ENCODE data around the gene TM9SF4.
A peak's percentile ranks its signal among the peaks of the same experiment; 100 is the strongest.
"Not testable (repeated sequence)": the region's sequence is repeated elsewhere in the genome, so short reads cannot be mapped to it uniquely, and the experiment has no call there.

TM9SF4 gene

DNA sequence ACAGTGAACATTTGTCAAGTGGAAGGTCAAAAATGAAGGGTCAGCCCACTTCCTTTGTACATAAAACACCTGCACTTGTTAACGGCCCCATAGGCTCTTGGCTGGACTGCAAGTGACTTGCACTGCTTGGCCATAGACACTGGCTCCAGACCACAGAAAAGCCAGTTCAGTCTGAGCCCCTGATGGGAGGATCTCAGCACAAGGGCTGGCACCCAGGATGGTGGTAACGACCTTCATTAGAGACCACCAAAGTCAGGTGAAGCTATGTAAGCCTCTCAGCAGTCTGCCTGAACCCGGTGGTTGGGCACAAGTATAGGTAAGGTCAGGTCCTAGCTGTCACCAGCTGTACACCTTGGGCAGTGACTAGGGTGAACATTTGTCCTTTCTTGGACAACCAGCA lies 81.9 kb downstream of the TM9SF4 start:
- DNase-seq (ENCODE audit: low spot score), result no peak

- no peak for DNase-seq (ENCODE audit: low spot score)
Observed at GRCh38 chr20:32191873-32192272, 82.4 kb downstream of the TM9SF4 start.

DNA sequence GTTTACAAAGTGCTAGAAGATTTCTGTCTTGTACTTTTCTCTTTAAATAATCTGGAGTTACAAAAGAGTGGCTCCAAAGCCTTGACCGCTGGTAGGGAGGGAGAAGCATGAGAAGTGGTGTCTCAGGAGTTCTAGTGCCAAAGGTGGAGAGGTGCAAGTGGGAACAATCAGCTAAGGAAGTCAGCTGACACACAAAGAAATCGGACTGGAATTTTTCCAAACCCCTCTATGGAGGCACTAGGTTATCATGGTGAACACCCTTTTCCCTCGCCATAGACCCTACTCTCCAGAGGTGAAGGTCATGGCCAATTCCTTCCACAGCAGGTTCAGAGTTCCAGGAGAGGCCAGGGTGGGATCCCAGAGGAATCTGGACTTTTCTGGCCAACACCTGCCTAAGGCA lies 83.2 kb downstream of the TM9SF4 start:
- DNase-seq (ENCODE audit: low spot score), result no peak

GRCh38 chr20:32193336-32193735 lies 83.8 kb downstream of the TM9SF4 start:
- DNase-seq (ENCODE audit: low spot score), result not testable (repeated sequence)

DNA sequence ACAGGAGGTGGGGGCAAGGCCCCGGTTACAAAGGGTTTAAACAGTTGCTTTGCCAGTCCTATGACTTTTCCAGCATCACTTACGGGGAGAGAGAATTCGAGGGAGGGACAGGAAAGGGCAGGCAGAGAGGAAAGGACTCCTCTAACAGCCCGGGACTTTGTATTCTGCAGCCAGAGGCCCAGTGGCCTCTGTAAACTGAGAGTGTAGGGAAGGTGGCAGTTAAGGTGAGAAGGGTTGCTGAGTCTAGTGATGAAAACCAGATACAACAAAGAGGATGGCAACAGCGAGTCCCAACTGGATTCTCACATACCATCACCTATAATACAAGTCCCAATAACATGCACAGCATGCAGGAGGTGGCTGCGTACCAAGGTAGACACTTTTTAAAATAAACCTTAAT lies 84.5 kb downstream of the TM9SF4 start:
- no peak for DNase-seq (ENCODE audit: low spot score)

GRCh38 chr20:32195581-32195980 lies 86.1 kb downstream of the TM9SF4 start:
- DNase-seq (ENCODE audit: low spot score), result no peak

GRCh38 chr20:32196613-32197012 lies 87.1 kb downstream of the TM9SF4 start:
- not testable (repeated sequence) for DNase-seq (ENCODE audit: low spot score)

- not testable (repeated sequence) for DNase-seq (ENCODE audit: low spot score)
Observed at GRCh38 chr20:32197136-32197535, 87.6 kb downstream of the TM9SF4 start.

- no peak for DNase-seq (ENCODE audit: low spot score)
Observed at GRCh38 chr20:32199006-32199405, 89.5 kb downstream of the TM9SF4 start.

GRCh38 chr20:32201296-32201976 lies 91.9 kb downstream of the TM9SF4 start:
- peak; percentile 58 for DNase-seq (ENCODE audit: low spot score)

GRCh38 chr20:32201977-32202363 lies 92.5 kb downstream of the TM9SF4 start:
- DNase-seq (ENCODE audit: low spot score), result no peak

GRCh38 chr20:32203356-32204204 lies 94.1 kb downstream of the TM9SF4 start:
- no peak for DNase-seq (ENCODE audit: low spot score)

GRCh38 chr20:32204205-32205109 lies 94.9 kb downstream of the TM9SF4 start:
- DNase-seq (ENCODE audit: low spot score), result no peak

DNA sequence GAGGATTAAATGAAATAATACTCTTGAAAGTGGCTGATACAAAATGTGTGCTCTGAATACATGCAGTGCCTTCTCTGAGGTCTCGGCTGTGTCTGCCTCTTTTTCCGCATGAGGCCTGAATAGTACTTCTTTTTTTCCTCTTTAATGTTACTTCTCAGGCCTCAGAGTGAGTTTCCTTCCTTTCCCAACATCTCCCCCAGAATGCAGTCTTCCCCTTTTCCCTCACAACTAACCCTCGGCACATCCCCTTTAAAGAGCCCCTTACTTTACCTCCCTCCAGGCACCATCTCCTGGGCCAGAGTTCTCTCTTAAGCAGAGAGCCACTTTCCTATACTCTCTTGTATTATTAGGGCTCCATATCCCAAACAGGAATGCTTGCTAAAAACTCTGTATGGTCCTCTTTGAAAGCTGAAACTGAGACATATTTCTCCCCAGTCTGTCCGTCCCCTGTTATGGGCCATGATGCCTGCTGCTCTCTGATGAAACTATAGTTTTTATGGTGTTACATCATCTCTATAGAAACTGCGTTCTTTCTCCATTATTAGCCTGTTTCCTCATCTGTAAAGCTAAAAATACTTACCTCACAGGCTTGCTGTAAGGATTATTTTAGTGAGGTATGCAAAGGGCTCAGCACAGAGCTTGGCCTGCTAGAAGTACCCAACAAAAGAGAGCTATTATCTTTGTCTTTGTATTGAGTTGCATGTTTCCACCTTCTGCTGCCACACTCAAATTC lies 95.8 kb downstream of the TM9SF4 start:
- peak; percentile 22 for DNase-seq (ENCODE audit: low spot score)

DNA sequence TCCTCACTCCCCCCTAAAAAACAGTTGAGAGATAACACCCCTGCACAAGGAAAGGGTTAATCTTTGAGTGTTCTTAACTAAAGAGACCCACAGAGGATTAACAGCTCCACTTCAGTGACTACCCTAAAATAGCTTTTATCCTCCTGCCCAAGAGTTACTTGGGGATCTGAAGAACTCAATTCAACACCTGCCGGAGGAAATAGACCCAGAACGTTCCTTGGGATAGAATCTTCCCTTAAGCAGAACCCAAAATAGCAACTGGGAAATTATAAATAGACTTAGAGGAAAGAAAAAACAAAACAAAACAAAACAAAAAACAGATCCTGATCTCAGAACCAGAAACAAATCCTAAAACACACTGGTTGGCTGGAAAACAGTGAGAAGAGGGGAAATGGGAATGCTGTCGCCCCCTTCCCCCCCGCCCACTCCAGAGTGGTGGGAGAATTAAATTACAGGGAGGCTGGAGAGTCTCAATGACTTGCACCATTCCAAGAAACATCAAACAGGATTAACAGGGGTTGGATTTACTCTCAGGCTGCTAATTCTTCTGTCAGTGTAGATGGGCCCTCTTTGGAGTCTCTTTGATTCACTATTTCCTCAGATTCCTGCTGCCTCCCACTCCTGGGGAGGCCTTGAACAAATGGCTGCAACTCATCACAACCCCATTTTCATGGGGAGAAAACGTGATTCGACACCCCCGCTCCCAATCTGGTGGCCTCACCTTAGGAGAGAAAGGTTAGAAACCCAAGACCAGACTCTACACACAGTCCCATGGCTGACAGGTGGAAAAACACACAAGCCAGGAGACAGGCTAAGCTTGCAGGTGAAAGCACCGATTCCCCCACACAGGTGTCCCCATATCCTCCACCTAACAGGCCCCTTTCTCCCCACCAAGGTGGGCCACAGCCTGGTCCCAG lies 96.6 kb downstream of the TM9SF4 start:
- DNase-seq (ENCODE audit: low spot score), result no peak

GRCh38 chr20:32206760-32207625 lies 97.5 kb downstream of the TM9SF4 start:
- DNase-seq (ENCODE audit: low spot score), result peak; percentile 24

GRCh38 chr20:32207626-32208498 lies 98.3 kb downstream of the TM9SF4 start, which contains the start of the genes PLAGL2 and POFUT1:
Gene PLAGL2, minus strand, starts transcription at chr20:32207743. Its CDS starts 5,565 bp downstream, at chr20:32202178.
Gene POFUT1, plus strand, starts transcription at chr20:32207880. Its CDS starts 62 bp downstream, at chr20:32207942.
- peak; percentile 97 for DNase-seq (ENCODE audit: low spot score)

DNA sequence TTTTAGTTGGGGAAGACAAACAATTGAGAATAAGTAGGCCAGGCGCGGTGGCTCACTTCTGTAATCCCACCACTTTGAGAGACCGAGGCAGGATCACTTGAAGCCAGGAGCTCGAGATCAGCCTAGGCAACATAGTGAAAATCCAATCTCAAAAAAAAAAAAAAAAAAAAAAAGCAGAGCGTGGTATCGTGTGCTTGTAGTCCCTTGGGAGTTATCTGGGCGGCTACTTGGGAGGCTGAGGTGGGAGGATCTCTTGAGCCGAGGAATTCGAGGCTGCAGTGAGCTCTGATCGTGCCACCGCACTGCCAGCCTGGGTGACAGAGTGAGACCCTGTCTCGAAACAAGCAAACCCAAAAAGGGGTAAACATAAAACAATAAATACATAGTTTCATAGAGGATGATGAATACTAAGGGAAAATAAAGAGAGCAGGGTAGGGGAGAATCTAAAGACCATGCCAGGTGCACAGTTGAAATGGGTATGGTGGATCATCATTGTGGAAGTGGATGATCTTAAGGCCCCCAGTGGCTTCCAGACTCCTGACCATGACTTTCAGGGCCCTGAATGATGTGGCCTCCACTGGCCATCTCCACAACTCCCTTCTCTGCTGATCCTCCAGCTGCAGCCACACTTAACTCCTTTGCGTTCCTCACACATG lies 99.1 kb downstream of the TM9SF4 start:
- DNase-seq (ENCODE audit: low spot score), result no peak

Measured in hepatic stellate cell (primary cell).